Neural cell (in vitro differentiated cells): ENCODE measurements around the gene MED22. TPM values are rescaled to one million over a fixed set of nuclear protein-coding genes. Genes with fewer than 3 reads are reported as not detected.

ENCODE experiments used
- H2AFZ ChIP-seq: fragments of 200-600, 300-800 bp; sonication (generic), shearing (Covaris generic); 2 replicates; pipeline ENCODE4 v1.6.0; 2014; ENCODE audit warnings: low read depth, mild to moderate bottlenecking, antibody characterized with exemption, low read length, moderate library complexity
- H3F3A ChIP-seq: fragments of 200-600 bp; shearing (Covaris generic); 2 replicates; pipeline ENCODE4 v1.6.1; 2016; ENCODE audit warnings: mild to moderate bottlenecking, moderate library complexity, mixed read lengths, antibody characterized with exemption, low read length; ENCODE audit not compliant: insufficient read depth, poor library complexity, severe bottlenecking
- H3K27ac ChIP-seq: fragments of 200-600, 300-800 bp; sonication (generic), shearing (Covaris generic); 2 replicates; pipeline ENCODE4 v1.5.1; 2014; ENCODE audit warnings: mild to moderate bottlenecking, low read length, moderate library complexity
- H3K27me3 ChIP-seq: fragments of 300-800, 200-600 bp; sonication (generic), shearing (Covaris generic); 2 replicates; pipeline ENCODE4 v1.6.0; 2014; ENCODE audit warnings: mild to moderate bottlenecking, low read depth, low read length, moderate library complexity; ENCODE audit not compliant: insufficient read depth
- H3K36me3 ChIP-seq: fragments of 300-800, 200-600 bp; sonication (generic), shearing (Covaris generic); 2 replicates; pipeline ENCODE4 v1.5.1; 2014; ENCODE audit warnings: mild to moderate bottlenecking, antibody characterized with exemption, low read length, moderate library complexity; ENCODE audit not compliant: insufficient read depth
- H3K4me2 ChIP-seq: fragments of 300-800, 200-600 bp; sonication (generic), shearing (Covaris generic); 2 replicates; pipeline ENCODE4 v1.6.0; 2014; ENCODE audit warnings: mild to moderate bottlenecking, low read length
- H3K4me3 ChIP-seq: fragments of 300-800, 200-600 bp; sonication (generic), shearing (Covaris generic); 2 replicates; pipeline ENCODE4 v1.5.1; 2014; ENCODE audit warnings: mild to moderate bottlenecking, low read length, moderate library complexity
- H3K79me2 ChIP-seq: fragments of 200-600 bp; shearing (Covaris generic); replicated peaks from 2 replicates; pipeline ENCODE4 v1.6.0; 2014; ENCODE audit warnings: mild to moderate bottlenecking, low read length, moderate library complexity; ENCODE audit not compliant: insufficient read depth
- H3K9ac ChIP-seq: fragments of 300-800, 200-600 bp; sonication (generic), shearing (Covaris generic); 2 replicates; pipeline ENCODE4 v1.6.1; 2016; ENCODE audit warnings: mild to moderate bottlenecking, low read length, mixed read lengths
- H3K9me2 ChIP-seq: fragments of 200-600 bp; shearing (Covaris generic); 2 replicates; pipeline ENCODE4 v1.6.1; 2016; ENCODE audit warnings: mild to moderate bottlenecking, low read length, mixed read lengths; ENCODE audit not compliant: insufficient read depth
- H3K9me3 ChIP-seq: fragments of 200-600, 300-800 bp; sonication (generic), shearing (Covaris generic); 2 replicates; pipeline ENCODE4 v1.6.1; 2016; ENCODE audit warnings: mild to moderate bottlenecking, mixed run types, low read length, moderate library complexity, mixed read lengths
- H4K20me1 ChIP-seq: fragments of 200-600 bp; shearing (Covaris generic); 2 replicates; pipeline ENCODE4 v1.6.1; 2016; ENCODE audit warnings: mild to moderate bottlenecking, mixed run types; ENCODE audit not compliant: insufficient read depth
- CTCF ChIP-seq: fragments of 450-650 bp; IDR thresholded peaks from 2 replicates; pipeline ENCODE4 v1.5.1; 2014; ENCODE audit warnings: antibody characterized with exemption, mild to moderate bottlenecking, moderate library complexity; ENCODE audit not compliant: poor library complexity, severe bottlenecking
- EP300 ChIP-seq: fragments of 450-650 bp; conservative IDR thresholded peaks from 2 replicates; pipeline ENCODE4 v1.6.1; 2014; ENCODE audit warnings: antibody characterized with exemption, mild to moderate bottlenecking, moderate library complexity; ENCODE audit not compliant: poor library complexity, severe bottlenecking
- EZH2 ChIP-seq: fragments of 200-600, 300-800 bp; shearing (Covaris generic), sonication (generic); IDR thresholded peaks from 2 replicates; pipeline ENCODE4 v1.6.1; 2014; ENCODE audit warnings: antibody characterized with exemption, low read length, borderline replicate concordance, mild to moderate bottlenecking; ENCODE audit not compliant: insufficient read depth, poor library complexity, severe bottlenecking
- MXI1 ChIP-seq: fragments of 450-650 bp; conservative IDR thresholded peaks from 2 replicates; pipeline ENCODE4 v1.6.1; 2014; ENCODE audit warnings: antibody characterized with exemption, mild to moderate bottlenecking; ENCODE audit not compliant: poor library complexity, severe bottlenecking
- POLR2AphosphoS5 ChIP-seq: IDR thresholded peaks from 2 replicates; pipeline ENCODE4 v1.6.1; 2012
- RAD21 ChIP-seq: fragments of 450-650 bp; conservative IDR thresholded peaks from 2 replicates; pipeline ENCODE4 v1.6.1; 2014; ENCODE audit warnings: antibody characterized with exemption, mild to moderate bottlenecking, moderate library complexity
- REST ChIP-seq: IDR thresholded peaks from 2 replicates; pipeline ENCODE4 v1.6.1; 2012; ENCODE audit warnings: borderline replicate concordance
- SMC3 ChIP-seq: fragments of 450-650 bp; conservative IDR thresholded peaks from 2 replicates; pipeline ENCODE4 v1.6.1; 2014; ENCODE audit warnings: antibody characterized with exemption, mild to moderate bottlenecking, moderate library complexity; ENCODE audit not compliant: poor library complexity
- TAF1 ChIP-seq: IDR thresholded peaks from 2 replicates; pipeline ENCODE4 v1.6.1; 2012; ENCODE audit warnings: low read depth
- polyA plus RNA-seq: library from polyadenylated mRNA; depleted of rRNA; stranded (reverse); fragments of >200 nt; gene quantifications from 2 replicates; pipeline ENCODE4 v1.2.3, GENCODE V29; 2014

Gene MED22
- polyA plus RNA-seq, 1 donor from 2014 or later: 57.5 TPM

GRCh38 chr9:133389025-133389557 lies 41.2 kb upstream of the MED22 start:
- Histone ChIP-seq H3K4me2 (no peak overlapping the region), H3K27me3 (no peaks in the 10 kb centered on the region), H3K9ac (no peak overlapping the region), H2AFZ (no peak overlapping the region), H3K4me3 (no peak overlapping the region), H3K79me2 (no peaks in the 10 kb centered on the region), H4K20me1 (no peaks in the 10 kb centered on the region), H3K9me3 (no peaks in the 10 kb centered on the region), H3K27ac (no peak overlapping the region), H3K9me2 (no peaks in the 10 kb centered on the region), H3F3A (no peaks in the 10 kb centered on the region), H3K36me3 (no peaks in the 10 kb centered on the region)
- TF ChIP-seq EP300: no peak
- TF ChIP-seq SMC3: no peak
- TF ChIP-seq TAF1: no peak
- no peak for TF ChIP-seq RAD21
- no peak for TF ChIP-seq EZH2

GRCh38 chr9:133387680-133388079 lies 39.7 kb upstream of the MED22 start:
- no peak overlapping the region for H3K4me2 ChIP-seq
- no peaks in the 10 kb centered on the region for H3K9me3 ChIP-seq
- TF ChIP-seq EP300: no peak
- no peak for TF ChIP-seq POLR2AphosphoS5
- no peak for TF ChIP-seq EZH2
- TF ChIP-seq SMC3: no peak
- TF ChIP-seq RAD21: no peak
- no peak for TF ChIP-seq MXI1
- TF ChIP-seq TAF1: no peak
- no peak for TF ChIP-seq CTCF
- no peak for TF ChIP-seq REST
- H4K20me1 ChIP-seq: no peaks in the 10 kb centered on the region
- H3F3A ChIP-seq: no peaks in the 10 kb centered on the region
- no peak overlapping the region for H3K9ac ChIP-seq
- H3K4me3 ChIP-seq: no peak overlapping the region
- H3K27ac ChIP-seq: no peak overlapping the region
- no peaks in the 10 kb centered on the region for H3K27me3 ChIP-seq
- no peaks in the 10 kb centered on the region for H3K36me3 ChIP-seq
- no peaks in the 10 kb centered on the region for H3K79me2 ChIP-seq
- no peaks in the 10 kb centered on the region for H3K9me2 ChIP-seq
- H2AFZ ChIP-seq: no peak overlapping the region

GRCh38 chr9:133386338-133386737 lies 38.4 kb upstream of the MED22 start:
- H2AFZ ChIP-seq: no peak overlapping the region
- no peaks in the 10 kb centered on the region for H3F3A ChIP-seq
- H3K9me3 ChIP-seq: no peaks in the 10 kb centered on the region
- TF ChIP-seq RAD21 (no peak), SMC3 (no peak)
- no peak overlapping the region for H3K9ac ChIP-seq
- no peaks in the 10 kb centered on the region for H4K20me1 ChIP-seq
- H3K9me2 ChIP-seq: no peaks in the 10 kb centered on the region
- no peak overlapping the region for H3K4me2 ChIP-seq
- no peaks in the 10 kb centered on the region for H3K36me3 ChIP-seq
- H3K4me3 ChIP-seq: no peak overlapping the region
- no peak overlapping the region for H3K27ac ChIP-seq
- H3K27me3 ChIP-seq: no peaks in the 10 kb centered on the region
- no peaks in the 10 kb centered on the region for H3K79me2 ChIP-seq
